Measurements from ENCODE around the gene SLC44A4.

The SLC44A4 gene

GRCh38 chr6:31886541-31886991, 7.8 kb upstream of the SLC44A4 start:
- no peak for DNase-seq (ENCODE audit: extremely low read depth, insufficient read length)
- TF ChIP-seq CTCF (IDR thresholded peaks at IDR 0.05; ENCODE audit: insufficient read depth, low read length, poor library complexity, severe bottlenecking): no peak

GRCh38 chr6:31884528-31885035, 5.8 kb upstream of the SLC44A4 start:
- no peak for DNase-seq (ENCODE audit: extremely low read depth, insufficient read length)
- no peaks in the 10 kb centered on the region for H3K27me3 ChIP-seq (replicated peaks; ENCODE audit: control insufficient read depth, insufficient read depth, low read length)
- H3K36me3 ChIP-seq (ENCODE audit: control insufficient read depth, insufficient read depth, low read length): peaks cover 54% of the 10 kb centered on the region
- no peak overlapping the region for H3K4me3 ChIP-seq (replicated peaks; ENCODE audit: low read depth, low read length)
- TF ChIP-seq CTCF (IDR thresholded peaks at IDR 0.05; ENCODE audit: insufficient read depth, low read length, poor library complexity, severe bottlenecking): no peak

More at GRCh38 chr6:31886541-31886991, 7.8 kb upstream of the SLC44A4 start:
- H3K4me3 ChIP-seq (replicated peaks; ENCODE audit: low read depth, low read length): no peak overlapping the region
- peaks cover 45% of the 10 kb centered on the region for H3K36me3 ChIP-seq (ENCODE audit: control insufficient read depth, insufficient read depth, low read length)
- no peaks in the 10 kb centered on the region for H3K27me3 ChIP-seq (replicated peaks; ENCODE audit: control insufficient read depth, insufficient read depth, low read length)

- Histone ChIP-seq H3K27me3 (replicated peaks; ENCODE audit: control insufficient read depth, insufficient read depth, low read length) (no peaks in the 10 kb centered on the region), H3K4me3 (replicated peaks; ENCODE audit: low read depth, low read length) (no peak overlapping the region), H3K36me3 (ENCODE audit: control insufficient read depth, insufficient read depth, low read length) (peaks cover 52% of the 10 kb centered on the region)
- no peak for DNase-seq (ENCODE audit: extremely low read depth, insufficient read length)
- TF ChIP-seq CTCF (IDR thresholded peaks at IDR 0.05; ENCODE audit: insufficient read depth, low read length, poor library complexity, severe bottlenecking): no peak
Observed at GRCh38 chr6:31883676-31884075, 4.9 kb upstream of the SLC44A4 start.

- no peak for DNase-seq (ENCODE audit: extremely low read depth, insufficient read length)
- no peak for TF ChIP-seq CTCF (IDR thresholded peaks at IDR 0.05; ENCODE audit: insufficient read depth, low read length, poor library complexity, severe bottlenecking)
- Histone ChIP-seq H3K4me3 (replicated peaks; ENCODE audit: low read depth, low read length) (no peak overlapping the region), H3K36me3 (ENCODE audit: control insufficient read depth, insufficient read depth, low read length) (peaks cover 39% of the 10 kb centered on the region), H3K27me3 (replicated peaks; ENCODE audit: control insufficient read depth, insufficient read depth, low read length) (no peaks in the 10 kb centered on the region)
Observed at GRCh38 chr6:31882344-31882743, 3.5 kb upstream of the SLC44A4 start.

- DNase-seq (ENCODE audit: extremely low read depth, insufficient read length): no peak
- no peak overlapping the region for H3K4me3 ChIP-seq (replicated peaks; ENCODE audit: low read depth, low read length)
- H3K27me3 ChIP-seq (replicated peaks; ENCODE audit: control insufficient read depth, insufficient read depth, low read length): no peaks in the 10 kb centered on the region
- TF ChIP-seq CTCF (IDR thresholded peaks at IDR 0.05; ENCODE audit: insufficient read depth, low read length, poor library complexity, severe bottlenecking): no peak
- H3K36me3 ChIP-seq (ENCODE audit: control insufficient read depth, insufficient read depth, low read length): peaks cover 33% of the 10 kb centered on the region
Observed at GRCh38 chr6:31881136-31881859, 2.5 kb upstream of the SLC44A4 start.
